Right kidney (tissue), 1 donor: ENCODE measurements around the gene ZKSCAN5.
"Not testable (repeated sequence)": the region's sequence is repeated elsewhere in the genome, so short reads cannot be mapped to it uniquely, and the experiment has no call there.

Experiments used
- DNase-seq: peaks from one replicate; pipeline ENCODE4 v3.0.0-alpha.2; 2016

ZKSCAN5 gene

DNA sequence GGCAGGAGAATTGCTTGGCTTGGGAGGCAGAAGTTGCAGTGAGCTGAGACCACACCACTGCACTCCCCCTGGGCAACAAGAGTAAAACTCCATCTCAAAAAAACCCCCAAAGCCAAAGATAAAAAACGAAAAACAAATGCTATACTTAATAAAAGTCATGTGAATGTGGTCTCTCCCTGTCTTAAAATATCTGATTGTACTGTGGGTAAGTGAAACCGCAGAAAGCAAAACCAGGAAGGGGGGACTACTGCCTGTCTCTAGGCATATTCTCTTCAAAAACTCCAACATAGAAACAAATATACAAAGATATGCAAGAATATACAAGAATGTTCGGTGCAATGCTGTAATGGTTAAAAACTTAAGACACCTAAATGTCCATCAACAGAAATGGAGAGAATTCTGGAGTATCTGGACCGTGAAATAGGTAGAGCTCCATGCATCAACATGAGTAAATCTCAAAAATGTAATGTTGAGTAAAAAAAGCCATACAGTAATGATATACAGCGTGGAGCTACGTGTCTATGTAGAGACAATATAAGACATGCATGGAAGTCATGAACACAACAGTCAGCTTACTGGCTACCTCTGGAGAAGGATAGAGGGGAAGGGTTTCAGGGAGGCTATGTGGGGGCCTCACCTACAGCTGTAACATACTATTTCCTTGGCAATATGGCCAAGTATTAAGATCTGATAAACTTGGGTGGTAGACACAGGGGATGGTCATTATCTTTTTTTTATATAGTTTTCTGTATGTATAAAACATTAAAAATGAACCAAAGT lies 6.5 kb upstream of the ZKSCAN5 start:
- DNase-seq: no peak

DNA sequence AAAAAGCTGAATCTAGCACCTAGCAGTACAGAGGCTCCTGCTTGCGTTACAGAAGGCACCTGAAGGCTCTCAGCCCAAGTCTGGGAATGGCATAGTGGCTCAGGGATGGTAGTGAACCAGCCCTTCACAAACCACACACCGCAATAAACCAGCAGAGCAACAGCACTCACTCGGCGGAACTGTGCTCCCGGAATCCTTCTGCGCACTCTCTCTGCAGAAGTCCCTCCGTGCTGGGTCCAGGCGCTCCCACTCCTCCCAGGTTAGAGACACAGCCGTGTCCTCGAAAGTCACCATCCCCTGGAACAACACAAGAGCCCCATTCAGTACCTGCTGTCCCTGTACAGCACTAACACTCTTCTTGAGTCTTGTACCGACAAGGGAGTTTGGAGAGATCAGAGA lies 5.9 kb upstream of the ZKSCAN5 start:
- DNase-seq: no peak

- DNase-seq: no peak
Measured at GRCh38 chr7:99499371-99499720, 5.1 kb upstream of the ZKSCAN5 start.

DNA sequence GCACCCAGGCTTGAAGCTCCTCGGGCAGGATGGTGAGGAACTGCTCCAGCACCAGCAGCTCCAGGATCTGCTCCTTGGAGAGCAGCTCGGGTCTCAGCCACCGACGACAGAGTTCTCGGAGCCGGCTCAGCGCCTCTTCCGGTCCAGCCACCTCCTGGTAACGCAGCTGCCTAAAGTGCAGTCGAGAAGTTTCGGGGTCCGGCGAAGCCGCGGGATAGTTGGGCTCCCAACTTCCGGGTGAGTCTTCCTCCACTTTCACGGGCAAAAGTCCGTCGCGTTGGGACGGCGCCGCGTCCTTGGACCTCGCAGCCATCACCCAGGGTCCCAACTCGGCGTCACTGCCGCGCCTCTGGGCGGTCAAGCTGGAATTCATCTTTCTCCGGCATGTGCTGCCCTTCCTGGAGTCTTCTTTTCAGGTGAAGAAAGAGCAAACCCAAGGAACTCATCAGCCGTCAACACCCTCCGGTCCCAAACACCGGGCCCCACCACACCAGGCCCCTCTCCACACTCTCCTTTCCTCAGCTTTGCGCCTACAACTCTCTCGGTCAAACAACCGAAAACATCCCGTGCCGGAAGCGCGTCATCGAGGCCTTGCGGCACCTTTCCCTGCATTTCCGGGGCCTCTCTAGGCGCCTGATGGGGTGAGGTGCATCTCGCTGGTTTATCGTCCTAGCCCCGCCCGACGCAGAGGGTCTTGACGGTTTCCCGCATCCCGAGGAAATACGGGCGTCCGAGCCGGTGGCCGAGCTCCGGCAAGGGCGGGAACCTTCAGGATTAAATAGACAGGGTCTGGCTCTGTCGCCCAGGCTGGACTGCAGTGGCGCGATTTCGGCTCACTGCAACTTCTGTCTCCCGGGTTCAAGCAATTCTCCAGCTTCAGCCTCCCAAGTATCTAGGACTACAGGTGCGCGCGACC lies 4.5 kb upstream of the ZKSCAN5 start, which contains the start of gene ZNF394:
TSS of gene ZNF394 (minus strand) at position 561 of the 916 bp plus-strand sequence. CDS start at position 373, 188 bp downstream.
- DNase-seq: peak; percentile 90

GRCh38 chr7:99500637-99501009 lies 3.8 kb upstream of the ZKSCAN5 start:
- DNase-seq: no peak

GRCh38 chr7:99501236-99501635 lies 3.2 kb upstream of the ZKSCAN5 start:
- DNase-seq: not testable (repeated sequence)

GRCh38 chr7:99504281-99504602 lies 220 bp upstream of the ZKSCAN5 start:
- DNase-seq: no peak

GRCh38 chr7:99505324-99505662 lies 831 bp downstream of the ZKSCAN5 start:
- DNase-seq: no peak

DNA sequence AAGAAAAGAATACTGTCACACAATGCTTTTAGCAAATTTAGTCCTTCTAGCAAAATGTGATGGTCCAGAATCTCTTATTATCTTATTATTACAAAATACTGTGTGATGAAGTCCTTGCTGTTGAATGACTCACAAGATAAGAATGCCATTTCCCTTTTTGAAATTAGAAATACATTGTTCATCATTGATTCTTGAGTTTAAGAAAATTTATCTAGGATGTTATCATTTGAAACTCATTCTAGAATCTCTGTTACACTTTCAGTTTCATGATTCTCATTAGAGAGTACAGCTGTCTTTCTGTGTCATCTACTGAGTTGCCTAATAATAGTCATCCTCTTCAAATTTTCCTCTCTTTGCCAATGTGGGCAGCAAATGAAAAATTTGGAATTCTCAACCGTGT lies 9.6 kb downstream of the ZKSCAN5 start:
- DNase-seq: no peak

DNA sequence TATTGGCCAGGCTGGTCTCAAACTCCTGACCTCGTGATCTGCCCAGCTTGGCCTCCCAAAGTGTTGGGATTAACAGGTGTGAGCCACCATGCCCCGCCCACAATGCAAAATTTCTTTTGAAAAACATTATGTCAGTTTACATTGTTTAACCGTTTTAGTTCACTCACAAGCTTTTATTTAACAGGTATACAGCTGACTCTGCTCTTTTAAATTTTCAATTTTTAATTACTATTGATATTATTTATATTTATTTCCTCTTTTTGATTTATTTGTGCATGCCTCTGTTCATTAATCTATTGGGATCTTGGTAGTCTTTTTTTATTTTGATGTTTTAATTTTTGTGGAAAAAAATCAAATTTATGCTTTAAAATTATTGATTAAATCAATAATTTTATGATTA lies 16.9 kb downstream of the ZKSCAN5 start:
- no peak for DNase-seq

GRCh38 chr7:99525713-99526440 lies 21.4 kb downstream of the ZKSCAN5 start:
- DNase-seq: no peak

DNA sequence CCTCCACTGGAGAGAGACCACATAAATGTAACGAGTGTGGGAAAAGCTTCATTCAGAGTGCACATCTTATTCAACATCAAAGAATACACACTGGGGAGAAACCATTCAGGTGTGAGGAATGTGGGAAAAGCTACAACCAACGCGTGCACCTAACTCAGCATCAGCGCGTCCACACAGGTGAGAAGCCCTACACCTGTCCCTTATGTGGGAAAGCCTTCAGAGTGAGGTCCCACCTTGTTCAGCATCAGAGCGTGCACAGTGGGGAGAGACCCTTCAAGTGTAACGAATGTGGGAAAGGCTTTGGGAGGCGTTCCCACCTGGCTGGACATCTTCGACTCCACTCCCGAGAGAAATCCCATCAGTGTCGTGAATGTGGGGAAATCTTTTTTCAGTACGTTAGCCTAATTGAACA lies 26.9 kb downstream of the ZKSCAN5 start:
- DNase-seq: no peak

DNA sequence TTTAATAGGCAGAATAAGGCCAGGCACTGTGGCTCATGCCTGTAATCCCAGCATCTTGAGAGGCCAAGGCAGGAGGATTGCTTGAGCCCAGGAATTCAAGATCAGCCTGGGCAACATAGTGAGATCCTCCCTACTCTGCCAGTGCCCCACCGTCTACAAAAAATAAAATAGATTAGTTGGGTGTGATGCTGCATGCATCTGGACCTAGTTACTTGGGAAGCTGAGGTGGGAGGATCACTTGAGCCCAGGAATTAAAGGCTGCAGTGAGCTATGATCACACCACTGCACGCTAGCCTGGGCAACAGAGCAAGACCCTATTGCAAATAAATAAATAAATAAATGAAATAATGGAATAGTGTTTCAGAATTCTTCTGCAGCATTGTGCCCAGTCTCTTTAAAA lies 31.2 kb downstream of the ZKSCAN5 start:
- no peak for DNase-seq

DNA sequence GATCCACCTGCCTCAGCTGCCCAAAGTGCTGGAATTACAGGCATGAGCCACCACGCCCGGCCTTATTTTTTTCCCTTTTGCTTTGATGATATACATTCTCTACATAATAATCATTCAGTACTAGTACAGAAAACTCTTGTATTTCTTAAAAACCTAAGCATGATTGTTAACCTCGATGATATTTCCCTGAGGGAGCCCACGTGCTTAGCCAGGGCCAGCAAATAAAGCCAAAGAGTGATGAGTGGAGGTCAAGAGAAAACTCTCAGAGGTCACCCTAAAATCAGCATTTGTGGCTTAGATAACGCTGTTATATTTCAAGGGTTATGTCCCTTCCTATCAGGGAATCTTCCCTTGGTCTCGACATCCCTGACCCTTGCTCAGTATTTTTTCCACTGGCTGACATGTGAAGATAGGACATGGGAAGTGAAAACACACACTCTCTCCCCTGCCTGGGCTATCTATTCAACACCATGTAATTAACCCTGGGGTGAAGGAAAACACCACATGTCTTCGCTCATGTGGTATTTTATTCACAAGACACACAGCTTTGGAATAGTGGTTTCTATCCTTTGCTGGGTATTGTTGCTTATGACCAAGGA lies 34.9 kb downstream of the ZKSCAN5 start:
- no peak for DNase-seq

GRCh38 chr7:99540542-99540941 lies 36.1 kb downstream of the ZKSCAN5 start:
- DNase-seq: no peak

- no peak for DNase-seq
Measured at GRCh38 chr7:99541212-99541611, 36.8 kb downstream of the ZKSCAN5 start.

DNA sequence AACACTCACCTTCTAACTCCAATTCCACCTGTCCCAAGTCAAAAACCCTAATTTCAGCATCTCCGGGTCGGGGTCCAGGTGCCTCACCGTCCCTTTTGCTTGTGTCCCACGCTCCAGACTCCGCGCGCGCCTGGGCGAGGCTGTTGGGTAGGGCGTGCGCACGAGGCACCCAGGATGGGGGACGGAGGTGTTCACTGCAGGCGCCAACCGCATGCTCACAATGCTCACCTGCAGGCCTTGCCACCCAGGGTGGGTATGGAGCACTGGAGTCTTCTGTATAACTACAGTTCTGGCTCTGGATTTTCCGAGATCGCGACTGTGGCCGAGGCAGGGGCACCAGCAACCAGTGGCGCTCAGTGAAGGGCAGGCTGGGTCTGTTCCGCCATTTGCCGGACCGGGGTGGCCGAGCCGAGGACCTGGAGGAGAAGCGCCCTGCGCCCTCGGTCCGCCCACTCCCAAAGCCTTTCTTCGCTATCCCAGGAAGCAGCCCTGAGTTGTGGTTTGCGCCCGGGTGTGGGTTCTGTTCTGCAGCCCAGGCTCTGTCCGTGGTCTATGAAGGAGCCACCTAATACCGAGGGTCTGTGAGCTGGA lies 38.7 kb downstream of the ZKSCAN5 start:
- no peak for DNase-seq

GRCh38 chr7:99543916-99544315 lies 39.5 kb downstream of the ZKSCAN5 start:
- DNase-seq: no peak

- DNase-seq: not testable (repeated sequence)
Measured at GRCh38 chr7:99545308-99545707, 40.8 kb downstream of the ZKSCAN5 start.

DNA sequence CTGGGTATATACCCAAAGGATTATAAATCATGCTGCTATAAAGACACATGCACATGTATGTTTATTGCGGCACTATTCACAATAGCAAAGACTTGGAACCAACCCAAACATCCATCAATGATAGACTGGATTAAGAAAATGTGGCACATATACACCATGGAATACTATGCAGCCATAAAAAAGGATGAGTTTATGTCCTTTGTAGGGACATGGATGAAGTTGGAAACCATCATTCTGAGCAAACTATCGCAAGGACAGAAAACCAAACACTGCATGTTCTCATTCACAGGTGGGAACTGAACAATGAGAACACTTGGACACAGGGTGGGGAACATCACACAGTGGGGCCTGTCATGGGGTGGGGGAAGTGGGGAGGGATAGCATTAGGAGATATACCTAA lies 45.1 kb downstream of the ZKSCAN5 start:
- not testable (repeated sequence) for DNase-seq

- no peak for DNase-seq
Measured at GRCh38 chr7:99551334-99551733, 46.9 kb downstream of the ZKSCAN5 start.

GRCh38 chr7:99551767-99552463 lies 47.5 kb downstream of the ZKSCAN5 start, which contains the start of gene FAM200A:
TSS of gene FAM200A (minus strand) at chr7:99552114. CDS start at chr7:99548407, 3,707 bp downstream.
- peak; percentile 83 for DNase-seq
